GM23338 (cell line): ENCODE measurements around the gene EPS8L1. TPM values are rescaled to one million over a fixed set of nuclear protein-coding genes. Genes with fewer than 3 reads are reported as not detected.

Experiments
- ATAC-seq: fragments of 200-7000 bp; cut with Tn5 transposase; 3 replicates; pipeline ENCODE4 v1.9.1; 2020
- DNase-seq: peaks from one replicate; pipeline ENCODE4 v3.0.0-alpha.2; 2015; ENCODE audit warnings: low spot score
- H2AFZ ChIP-seq: fragments of 200-600 bp; sonication (generic); 2 replicates; pipeline ENCODE4 v1.8.0; 2016; ENCODE audit warnings: antibody characterized with exemption, mild to moderate bottlenecking, moderate library complexity
- H3F3A ChIP-seq: fragments of 200-600 bp; sonication (generic); replicated peaks from 2 replicates; pipeline ENCODE4 v1.8.0; 2017; ENCODE audit warnings: antibody characterized with exemption, mixed run types, low read depth
- H3K27ac ChIP-seq: fragments of 200-600 bp; sonication (generic); 2 replicates; pipeline ENCODE4 v1.6.1; 2016; ENCODE audit warnings: low read depth
- H3K27me3 ChIP-seq: fragments of 200-600 bp; sonication (generic); 2 replicates; pipeline ENCODE4 v1.8.0; 2016; ENCODE audit warnings: mild to moderate bottlenecking, mixed run types, moderate library complexity; ENCODE audit not compliant: insufficient read depth
- H3K36me3 ChIP-seq: fragments of 200-600 bp; sonication (generic); 2 replicates; pipeline ENCODE4 v1.8.0; 2016; ENCODE audit warnings: mild to moderate bottlenecking; ENCODE audit not compliant: insufficient read depth
- H3K4me1 ChIP-seq: fragments of 200-600 bp; sonication (generic); 2 replicates; pipeline ENCODE4 v1.8.0; 2016; ENCODE audit warnings: mild to moderate bottlenecking, moderate library complexity; ENCODE audit not compliant: insufficient read depth
- H3K4me2 ChIP-seq: fragments of 200-600 bp; sonication (generic); 2 replicates; pipeline ENCODE4 v1.7.1; 2017; ENCODE audit warnings: mixed run types
- H3K4me3 ChIP-seq: fragments of 200-600 bp; sonication (generic); 2 replicates; pipeline ENCODE4 v1.6.1; 2016; ENCODE audit warnings: mixed run types
- H3K79me2 ChIP-seq: fragments of 200-600 bp; sonication (generic); replicated peaks from 2 replicates; pipeline ENCODE4 v1.8.0; 2017; ENCODE audit warnings: mild to moderate bottlenecking; ENCODE audit not compliant: insufficient read depth
- H3K9me2 ChIP-seq: fragments of 200-600 bp; sonication (generic); 2 replicates; pipeline ENCODE4 v1.8.0; 2017; ENCODE audit not compliant: insufficient read depth
- H4K20me1 ChIP-seq: fragments of 200-600 bp; sonication (generic); replicated peaks from 2 replicates; pipeline ENCODE4 v1.8.0; 2017; ENCODE audit warnings: mild to moderate bottlenecking; ENCODE audit not compliant: insufficient read depth
- H3K27ac Mint-ChIP-seq: 2 replicates; pipeline ENCODE4 v1.8.0; 2020; ENCODE audit warnings: inconsistent platforms, mild to moderate bottlenecking, moderate library complexity, mixed read lengths
- H3K27me3 Mint-ChIP-seq: 3 replicates; pipeline ENCODE4 v1.8.0; 2022; ENCODE audit warnings: low read depth, mild to moderate bottlenecking, moderate library complexity, mixed read lengths, inconsistent platforms; ENCODE audit not compliant: insufficient read depth, poor library complexity
- H3K36me3 Mint-ChIP-seq: 3 replicates; pipeline ENCODE4 v1.8.0; 2021; ENCODE audit warnings: low read depth, mild to moderate bottlenecking, inconsistent platforms, moderate library complexity, mixed read lengths
- H3K4me1 Mint-ChIP-seq: 3 replicates; pipeline ENCODE4 v1.8.0; 2020; ENCODE audit warnings: mild to moderate bottlenecking, inconsistent platforms, mixed read lengths
- H3K4me3 Mint-ChIP-seq: 3 replicates; pipeline ENCODE4 v1.8.0; 2021; ENCODE audit warnings: moderate library complexity, mild to moderate bottlenecking, inconsistent platforms, mixed read lengths
- H3K9me3 Mint-ChIP-seq: 3 replicates; pipeline ENCODE4 v1.8.0; 2020; ENCODE audit warnings: moderate library complexity, mild to moderate bottlenecking, inconsistent platforms, mixed read lengths
- CTCF ChIP-seq, 2 experiments: fragments of 200-600 bp in 1 of 2; sonication (generic) in 1 of 2; conservative IDR thresholded peaks; 2 replicates each; pipeline versions ENCODE4 v1.5.1 to v1.6.1; 2016 to 2017; ENCODE audit warnings: antibody characterized with exemption in 2 of 2, low read depth in 2 of 2, mild to moderate bottlenecking in 2 of 2, moderate library complexity in 1 of 2
- ETS1 ChIP-seq: IDR thresholded peaks from 2 replicates; pipeline ENCODE4 v1.6.1; 2016; ENCODE audit warnings: antibody characterized with exemption
- EZH2 ChIP-seq: fragments of 200-600 bp; sonication (generic); IDR thresholded peaks from one replicate; pipeline ENCODE4 v1.8.0; 2017; ENCODE audit warnings: antibody characterized with exemption, mild to moderate bottlenecking, low read depth; ENCODE audit not compliant: unreplicated experiment
- EZH2phosphoT487 ChIP-seq: fragments of 200-600 bp; sonication (generic); IDR thresholded peaks from one replicate; pipeline ENCODE4 v1.8.1; 2018; ENCODE audit warnings: antibody characterized with exemption; ENCODE audit not compliant: unreplicated experiment
- JUNB ChIP-seq: IDR thresholded peaks from one replicate; pipeline ENCODE4 v1.6.1; 2016; ENCODE audit warnings: antibody characterized with exemption; ENCODE audit not compliant: unreplicated experiment
- NANOG ChIP-seq: IDR thresholded peaks from 2 replicates; pipeline ENCODE4 v1.6.1; 2016; ENCODE audit warnings: antibody characterized with exemption, borderline replicate concordance
- STAT1 ChIP-seq: IDR thresholded peaks from one replicate; pipeline ENCODE4 v1.6.1; 2016; ENCODE audit warnings: antibody characterized with exemption; ENCODE audit not compliant: unreplicated experiment
- ZNF114 ChIP-seq: fragments of 250-450 bp; sonication (Bioruptor Pico); IDR thresholded peaks from 2 replicates; pipeline ENCODE4 v1.5.0; 2020; ENCODE audit warnings: mild to moderate bottlenecking, moderate library complexity
- ZNF331 ChIP-seq: fragments of 250-450 bp; sonication (Bioruptor Pico); IDR thresholded peaks from 2 replicates; pipeline ENCODE4 v1.5.0; 2020; ENCODE audit warnings: low read depth, mild to moderate bottlenecking, moderate library complexity
- ZNF462 ChIP-seq: fragments of 250-450 bp; sonication (Bioruptor Pico); IDR thresholded peaks from 2 replicates; pipeline ENCODE4 v1.5.0; 2020; ENCODE audit warnings: mild to moderate bottlenecking, moderate library complexity
- polyA plus RNA-seq: library from polyadenylated mRNA; unstranded; fragments of >200 nt; fragmentation: Nextera tagmentation; extraction: Ambion mirVana; gene quantifications from 2 replicates; pipeline ENCODE4 v1.2.1, GENCODE V29; 2016
- total RNA-seq: library from RNA; depleted of rRNA; stranded (reverse); fragments of >200 nt; shearing (Covaris generic); gene quantifications from 2 replicates; pipeline ENCODE4 v1.2.3, GENCODE V29; 2014

The EPS8L1 gene
- total and polyA plus RNA-seq, 2 experiments from 2014 or later: 47.5 to 51.2 TPM

GRCh38 chr19:55115446-55116065 is 39.9 kb downstream of the EPS8L1 start:
- Mint-ChIP-seq H3K9me3 (no peaks in the 10 kb centered on the region; the same call in 2 of the 3 replicates), H3K27me3 (peaks cover 9% of the 10 kb centered on the region), H3K4me3 (peak overlapping the region; percentile 89), H3K36me3 (no peaks in the 10 kb centered on the region; the same call in 2 of the 3 replicates), H3K27ac (no peak overlapping the region), H3K4me1 (peaks cover 28% of the 10 kb centered on the region)
- DNase-seq: no peak
- Histone ChIP-seq H3K9me2 (no peaks in the 10 kb centered on the region), H2AFZ (no peak overlapping the region), H3K4me2 (peak overlapping the region; percentile 99), H3K27ac (no peak overlapping the region), H3F3A (peaks cover 5% of the 10 kb centered on the region; the same call in 1 of the 2 replicates), H3K4me3 (peak overlapping the region; percentile 91), H3K27me3 (no peaks in the 10 kb centered on the region), H4K20me1 (peaks cover 29% of the 10 kb centered on the region), H3K4me1 (peaks cover 29% of the 10 kb centered on the region), H3K79me2 (peaks cover 42% of the 10 kb centered on the region), H3K36me3 (no peaks in the 10 kb centered on the region)
- ATAC-seq: no peak
- no peak for TF ChIP-seq ZNF114 (CRISPR knock-in tag)
- TF ChIP-seq ZNF462 (CRISPR knock-in tag): no peak
- no peak for TF ChIP-seq STAT1
- TF ChIP-seq JUNB: no peak
- no peak for TF ChIP-seq CTCF (conservative IDR thresholded peaks at IDR 0.05; ENCODE audit: low read depth in 2 of 2)
- no peak for TF ChIP-seq EZH2phosphoT487
- no peak for TF ChIP-seq ZNF331 (CRISPR knock-in tag)
- TF ChIP-seq EZH2: no peak
- no peak for TF ChIP-seq NANOG
- TF ChIP-seq ETS1: no peak
